Right lobe of liver (tissue), 4 donors: Measurements from ENCODE around the gene THBS1.

Experiments used
- POLR2A ChIP-seq: fragments of 450-650 bp; IDR thresholded peaks from one replicate; pipeline ENCODE4 v1.6.1; 2017; ENCODE audit warnings: antibody characterized with exemption, mild to moderate bottlenecking
- TF ChIP-seq, protein P1 (sequence below), 4 donors: fragments of 200-600 bp in 3 of 4; fragments of 450-650 bp in 1 of 4; IDR thresholded peaks; one replicate each; pipeline versions ENCODE4 v1.5.1 to v1.8.0; 2016 to 2022; ENCODE audit warnings: antibody characterized with exemption in 4 of 4, mild to moderate bottlenecking in 2 of 4
- donor health status: DM: no; HTN: no; CAD: no.
- donor health status: DM: no; HTN: no; CAD: no.
- donor health status: DM: no; HTN: yes; CAD: no.

DNA sequence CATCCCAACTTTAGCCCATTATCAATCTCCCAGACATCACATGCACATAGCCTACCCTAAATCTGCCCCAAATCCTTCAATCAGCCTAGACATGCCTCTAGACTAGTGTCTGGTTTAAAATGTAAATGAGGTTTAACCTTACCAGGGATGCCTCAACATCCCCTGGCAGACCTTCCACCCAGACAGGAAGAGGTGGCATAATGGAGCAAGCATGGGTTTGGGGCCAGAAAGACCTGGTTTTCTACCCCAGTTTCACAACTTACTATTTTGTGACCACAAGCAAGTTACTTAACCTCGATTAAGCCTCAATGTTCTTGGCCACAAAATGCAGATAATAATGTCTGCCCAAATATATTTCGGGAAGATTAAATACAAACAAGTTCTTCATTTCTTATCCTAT, 28.3 kb upstream of the THBS1 start:
- TF ChIP-seq, protein P1, sequence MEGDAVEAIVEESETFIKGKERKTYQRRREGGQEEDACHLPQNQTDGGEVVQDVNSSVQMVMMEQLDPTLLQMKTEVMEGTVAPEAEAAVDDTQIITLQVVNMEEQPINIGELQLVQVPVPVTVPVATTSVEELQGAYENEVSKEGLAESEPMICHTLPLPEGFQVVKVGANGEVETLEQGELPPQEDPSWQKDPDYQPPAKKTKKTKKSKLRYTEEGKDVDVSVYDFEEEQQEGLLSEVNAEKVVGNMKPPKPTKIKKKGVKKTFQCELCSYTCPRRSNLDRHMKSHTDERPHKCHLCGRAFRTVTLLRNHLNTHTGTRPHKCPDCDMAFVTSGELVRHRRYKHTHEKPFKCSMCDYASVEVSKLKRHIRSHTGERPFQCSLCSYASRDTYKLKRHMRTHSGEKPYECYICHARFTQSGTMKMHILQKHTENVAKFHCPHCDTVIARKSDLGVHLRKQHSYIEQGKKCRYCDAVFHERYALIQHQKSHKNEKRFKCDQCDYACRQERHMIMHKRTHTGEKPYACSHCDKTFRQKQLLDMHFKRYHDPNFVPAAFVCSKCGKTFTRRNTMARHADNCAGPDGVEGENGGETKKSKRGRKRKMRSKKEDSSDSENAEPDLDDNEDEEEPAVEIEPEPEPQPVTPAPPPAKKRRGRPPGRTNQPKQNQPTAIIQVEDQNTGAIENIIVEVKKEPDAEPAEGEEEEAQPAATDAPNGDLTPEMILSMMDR (IDR thresholded peaks at IDR 0.05): no peak
- no peak for TF ChIP-seq POLR2A
